Prostate gland (tissue), 2 donors: ENCODE measurements around the gene CLASP2. TPM values are rescaled to one million over a fixed set of nuclear protein-coding genes. Genes with fewer than 3 reads are reported as not detected.
A peak's percentile ranks its signal among the peaks of the same experiment; 100 is the strongest.

Source experiments
- DNase-seq: peaks from one replicate; pipeline ENCODE4 v3.0.0-alpha.2; 2019; ENCODE audit warnings: low spot score
- H3K27ac ChIP-seq, 2 donors: fragments of 200-600 bp; sonication (generic); 2 replicates each; pipeline ENCODE4 v1.5.1; 2017 to 2019
- H3K27me3 ChIP-seq: fragments of 200-600 bp; sonication (generic); replicated peaks from 2 replicates; pipeline ENCODE4 v1.5.1; 2019; ENCODE audit not compliant: insufficient read depth
- H3K36me3 ChIP-seq, 2 donors: fragments of 200-600 bp; sonication (generic); 1 replicate in 1 of 2; 2 replicates in 1 of 2; pipeline versions ENCODE4 v1.5.1 to v1.8.1; 2017 to 2019
- H3K4me1 ChIP-seq: fragments of 200-600 bp; sonication (generic); replicated peaks from 2 replicates; pipeline ENCODE4 v1.5.1; 2019
- H3K4me3 ChIP-seq, 2 donors: fragments of 200-600 bp; sonication (generic); 2 replicates each; pipeline ENCODE4 v1.5.1; 2017 to 2019
- H3K9me3 ChIP-seq: fragments of 200-600 bp; sonication (generic); 2 replicates; pipeline ENCODE4 v1.5.1; 2017
- CTCF ChIP-seq, 4 experiments: fragments of 200-600 bp in 2 of 4; fragments of 450-650 bp in 2 of 4; sonication (generic) in 2 of 4; IDR thresholded peaks; 1 replicate in 3 of 4; 2 replicates in 1 of 4; pipeline ENCODE4 v1.5.1; 2016 to 2019; ENCODE audit warnings: antibody characterized with exemption in 4 of 4, mild to moderate bottlenecking in 2 of 4, moderate library complexity in 2 of 4
- POLR2A ChIP-seq: fragments of 450-650 bp; IDR thresholded peaks from one replicate; pipeline ENCODE4 v1.6.1; 2016; ENCODE audit warnings: antibody characterized with exemption, mild to moderate bottlenecking
- POLR2AphosphoS5 ChIP-seq: sonication (generic); formaldehyde crosslinking; IDR thresholded peaks from one replicate; pipeline ENCODE4 v1.6.1; 2017; ENCODE audit warnings: antibody characterized with exemption
- WGBS: methylation state at CpG from one replicate; pipeline ENCODE4 v1.1.5; 2018; 5-methylcytosine and 5-hydroxymethylcytosine counted together
- intact Hi-C: fragments of 100-400 bp; cut with DNase I; formaldehyde crosslinking; loops from one replicate; pipeline ENCODE4 v1.14.2; 2022
- total RNA-seq, 2 donors: library from RNA; depleted of rRNA; stranded (reverse); fragments of >200 nt; gene quantifications; one replicate each; pipeline ENCODE4 v1.1.0, GENCODE V29; 2016

CLASP2 gene
- total RNA-seq, 2 donors from 2014 or later: 34.5 to 73.2 TPM

GRCh38 chr3:33637482-33637881, 80.6 kb downstream of the CLASP2 start:
- no peak for DNase-seq
- no peak for TF ChIP-seq POLR2A
- TF ChIP-seq POLR2AphosphoS5: no peak
- no peak for TF ChIP-seq CTCF (IDR thresholded peaks at IDR 0.05)
- no peak overlapping the region for H3K4me3 ChIP-seq
- no peaks in the 10 kb centered on the region for H3K27me3 ChIP-seq
- 67% methylated on average over 5 of the region's 5 CpGs for WGBS
- H3K4me1 ChIP-seq: no peaks in the 10 kb centered on the region
- intact Hi-C loops: loop anchor here (2.0 kb wide), 2 partner anchors 79 to 149 kb away; no protein-coding TSS in a partner anchor
- no peak overlapping the region for H3K27ac ChIP-seq
- no peaks in the 10 kb centered on the region for H3K9me3 ChIP-seq
- no peaks in the 10 kb centered on the region for H3K36me3 ChIP-seq

- no peaks in the 10 kb centered on the region for H3K9me3 ChIP-seq
- 62% methylated on average over 6 of the region's 6 CpGs for WGBS
- peak; percentile 6 for DNase-seq
- H3K4me3 ChIP-seq: no peak overlapping the region
- no peak overlapping the region for H3K27ac ChIP-seq
- no peaks in the 10 kb centered on the region for H3K27me3 ChIP-seq
- intact Hi-C loops: loop anchor here (2.0 kb wide), 2 partner anchors 81 to 151 kb away; no protein-coding TSS in a partner anchor
- H3K36me3 ChIP-seq: no peaks in the 10 kb centered on the region
- TF ChIP-seq POLR2AphosphoS5 (no peak), POLR2A (no peak), CTCF (IDR thresholded peaks at IDR 0.05) (peak; percentile 18 to 72 (median 50))
- H3K4me1 ChIP-seq: no peaks in the 10 kb centered on the region
Observed at GRCh38 chr3:33636125-33636850, 81.8 kb downstream of the CLASP2 start.

- Histone ChIP-seq H3K4me3 (no peak overlapping the region), H3K4me1 (no peaks in the 10 kb centered on the region), H3K27ac (no peak overlapping the region), H3K36me3 (no peaks in the 10 kb centered on the region), H3K9me3 (no peaks in the 10 kb centered on the region), H3K27me3 (no peaks in the 10 kb centered on the region)
- intact Hi-C loops: no loop called here
- no peak for DNase-seq
- WGBS: 79% methylated on average over 3 of the region's 3 CpGs
- no peak for TF ChIP-seq CTCF (IDR thresholded peaks at IDR 0.05)
- TF ChIP-seq POLR2AphosphoS5: no peak
- TF ChIP-seq POLR2A: no peak
Observed at GRCh38 chr3:33634262-33634661, 83.8 kb downstream of the CLASP2 start.

GRCh38 chr3:33629219-33629618, 88.8 kb downstream of the CLASP2 start:
- Histone ChIP-seq H3K9me3 (no peaks in the 10 kb centered on the region), H3K4me1 (no peaks in the 10 kb centered on the region), H3K27me3 (no peaks in the 10 kb centered on the region), H3K4me3 (no peak overlapping the region), H3K36me3 (no peaks in the 10 kb centered on the region), H3K27ac (no peak overlapping the region)
- intact Hi-C loops: no loop called here
- DNase-seq: no peak
- WGBS: 68% methylated on average over 1 of the region's 1 CpG
- TF ChIP-seq CTCF (IDR thresholded peaks at IDR 0.05): no peak
- no peak for TF ChIP-seq POLR2A
- TF ChIP-seq POLR2AphosphoS5: no peak

- TF ChIP-seq CTCF (IDR thresholded peaks at IDR 0.05) (no peak), POLR2A (no peak), POLR2AphosphoS5 (no peak)
- H3K4me3 ChIP-seq: no peak overlapping the region
- intact Hi-C loops: no loop called here
- no peaks in the 10 kb centered on the region for H3K27me3 ChIP-seq
- no peaks in the 10 kb centered on the region for H3K4me1 ChIP-seq
- no peak overlapping the region for H3K27ac ChIP-seq
- H3K9me3 ChIP-seq: no peaks in the 10 kb centered on the region
- DNase-seq: no peak
- H3K36me3 ChIP-seq: no peaks in the 10 kb centered on the region
Observed at GRCh38 chr3:33624756-33625155, 93.3 kb downstream of the CLASP2 start.
